ENCODE results near the gene APEH. TPM values are rescaled to one million over a fixed set of nuclear protein-coding genes. Genes with fewer than 3 reads are reported as not detected.

APEH gene
- total and polyA plus RNA-seq, 2 of the 4 experiments (the other 2 are of a cell fraction) = 89.2 to 142 TPM

DNA sequence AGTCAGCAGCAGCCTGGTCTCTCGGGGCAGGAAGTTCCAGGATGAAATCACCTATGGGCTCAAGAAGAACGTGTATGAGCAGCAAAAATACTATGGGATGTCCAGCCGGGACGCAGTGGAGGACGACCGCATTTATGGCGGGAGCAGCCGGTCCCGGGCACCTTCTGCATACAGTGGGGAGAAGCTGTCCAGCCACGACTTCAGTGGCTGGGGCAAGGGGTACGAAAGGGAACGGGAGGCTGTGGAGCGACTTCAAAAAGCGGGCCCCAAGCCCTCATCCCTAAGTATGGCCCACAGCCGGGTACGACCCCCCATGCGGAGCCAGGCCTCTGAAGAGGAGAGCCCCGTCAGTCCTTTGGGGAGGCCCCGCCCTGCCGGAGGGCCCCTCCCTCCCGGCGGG is 12.1 kb upstream of the APEH start:
- in situ Hi-C loops (cut with MboI; ENCODE audit: low sequenced_read_pairs) = no loop called here
- no peak overlapping the region for H4K91ac ChIP-seq (ENCODE audit: insufficient read depth, low read depth, low read length)
- no peak overlapping the region for H3K14ac ChIP-seq (replicated peaks; ENCODE audit: low read depth, low read length)
- H3K4me3 ChIP-seq (ENCODE audit: insufficient read depth, low read depth, low read length) = no peak overlapping the region
- no peaks in the 10 kb centered on the region for H3K9me3 ChIP-seq (ENCODE audit: control insufficient read depth, insufficient read depth, low read length)
- H3K56ac ChIP-seq (ENCODE audit: extremely low read depth, insufficient read depth, low read length) = no peak overlapping the region
- H3K27ac ChIP-seq (ENCODE audit: insufficient read depth, low read length) = no peak overlapping the region
- no peaks in the 10 kb centered on the region; the same call in 1 of the 2 replicates for H4K20me1 ChIP-seq (ENCODE audit: insufficient read depth, low read length)
- H4K8ac ChIP-seq (ENCODE audit: low read depth in 2 of 2, low read length in 2 of 2) = no peak overlapping the region
- POLR2A ChIA-PET (ENCODE audit: unreplicated experiment) = no interaction called here
- H3K36me3 ChIP-seq (ENCODE audit: control insufficient read depth, insufficient read depth, low read length) = no peaks in the 10 kb centered on the region
- no peak overlapping the region for H2BK5ac ChIP-seq (ENCODE audit: low read depth, low read length, poor library complexity, severe bottlenecking)
- no peak overlapping the region for H2AFZ ChIP-seq (replicated peaks; ENCODE audit: low read length, poor library complexity)
- no peak overlapping the region for H2BK120ac ChIP-seq (ENCODE audit: low read depth, low read length)
- 85% methylated on average over 6 of the region's 22 CpGs; no CpG with 5 or more reads in 1 of the 2 experiments for WGBS, 2 experiments (ENCODE audit: extremely low coverage in 2 of 2, insufficient read length in 1 of 2)
- no peak overlapping the region for H3K9ac ChIP-seq (ENCODE audit: low read depth, low read length)
- no TSS peak for BruUV-seq (replicated peaks)
- H2AK5ac ChIP-seq (ENCODE audit: low read depth, low read length) = no peak overlapping the region
- H2AK9ac ChIP-seq (replicated peaks; ENCODE audit: low read depth, low read length, poor library complexity) = no peak overlapping the region
- H3K79me1 ChIP-seq (ENCODE audit: low read depth in 1 of 2, low read length in 2 of 2) = no peaks in the 10 kb centered on the region
- H2BK20ac ChIP-seq (ENCODE audit: low read depth, low read length) = no peak overlapping the region
- no peaks in the 10 kb centered on the region for H3K4me1 ChIP-seq (ENCODE audit: control insufficient read depth, insufficient read depth, low read length)
- dilution Hi-C loops (cut with HindIII; ENCODE audit: low sequenced_read_pairs, unreplicated experiment) = no loop called here
- intact Hi-C loops (cut with micrococcal nuclease) = no loop called here
- no peak for TF ChIP-seq CHD1 (IDR thresholded peaks at IDR 0.05; ENCODE audit: low read depth, low read length)
- no peak for TF ChIP-seq FOS (IDR thresholded peaks at IDR 0.05; ENCODE audit: low read depth, low read length)
- no peak for TF ChIP-seq RCOR1 (IDR thresholded peaks at IDR 0.05; ENCODE audit: insufficient replicate concordance, low read length)
- TF ChIP-seq, protein P1, sequence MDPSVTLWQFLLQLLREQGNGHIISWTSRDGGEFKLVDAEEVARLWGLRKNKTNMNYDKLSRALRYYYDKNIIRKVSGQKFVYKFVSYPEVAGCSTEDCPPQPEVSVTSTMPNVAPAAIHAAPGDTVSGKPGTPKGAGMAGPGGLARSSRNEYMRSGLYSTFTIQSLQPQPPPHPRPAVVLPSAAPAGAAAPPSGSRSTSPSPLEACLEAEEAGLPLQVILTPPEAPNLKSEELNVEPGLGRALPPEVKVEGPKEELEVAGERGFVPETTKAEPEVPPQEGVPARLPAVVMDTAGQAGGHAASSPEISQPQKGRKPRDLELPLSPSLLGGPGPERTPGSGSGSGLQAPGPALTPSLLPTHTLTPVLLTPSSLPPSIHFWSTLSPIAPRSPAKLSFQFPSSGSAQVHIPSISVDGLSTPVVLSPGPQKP (IDR thresholded peaks at IDR 0.05; ENCODE audit: borderline replicate concordance, low read depth, low read length) = no peak
- TF ChIP-seq SMC3 (IDR thresholded peaks at IDR 0.05; ENCODE audit: low read depth, low read length) = no peak
- no peak for TF ChIP-seq MAFK (IDR thresholded peaks at IDR 0.05; ENCODE audit: low read depth, low read length)
- no peak for TF ChIP-seq CEBPB (IDR thresholded peaks at IDR 0.05; ENCODE audit: low read depth, low read length)
- TF ChIP-seq RAD21 (IDR thresholded peaks at IDR 0.05; ENCODE audit: low read length) = no peak
- TF ChIP-seq, protein P2, sequence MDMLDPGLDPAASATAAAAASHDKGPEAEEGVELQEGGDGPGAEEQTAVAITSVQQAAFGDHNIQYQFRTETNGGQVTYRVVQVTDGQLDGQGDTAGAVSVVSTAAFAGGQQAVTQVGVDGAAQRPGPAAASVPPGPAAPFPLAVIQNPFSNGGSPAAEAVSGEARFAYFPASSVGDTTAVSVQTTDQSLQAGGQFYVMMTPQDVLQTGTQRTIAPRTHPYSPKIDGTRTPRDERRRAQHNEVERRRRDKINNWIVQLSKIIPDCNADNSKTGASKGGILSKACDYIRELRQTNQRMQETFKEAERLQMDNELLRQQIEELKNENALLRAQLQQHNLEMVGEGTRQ (IDR thresholded peaks at IDR 0.05; ENCODE audit: low read depth, low read length) = no peak
- CTCF ChIA-PET = no interaction called here
- H3K18ac ChIP-seq (ENCODE audit: low read depth, low read length) = no peak overlapping the region
- H3K23ac ChIP-seq (ENCODE audit: low read depth, low read length) = no peak overlapping the region
- DNase-seq (no peak), ATAC-seq (ENCODE audit: low read depth) (no peak)
- no peak overlapping the region for H4K5ac ChIP-seq (ENCODE audit: low read depth, low read length)
- H3K27me3 ChIP-seq (ENCODE audit: control insufficient read depth, insufficient read depth, low read length) = peaks cover 29% of the 10 kb centered on the region
- H3K9me1 ChIP-seq (ENCODE audit: insufficient read depth, low read length) = no peaks in the 10 kb centered on the region
- no peak overlapping the region for H2BK15ac ChIP-seq (ENCODE audit: low read depth, low read length)
- no peak overlapping the region for H3K4ac ChIP-seq (ENCODE audit: low read depth, low read length)
- H3K4me2 ChIP-seq (ENCODE audit: low read depth, low read length) = no peak overlapping the region
